ENCODE data around the gene CHRNA10. TPM values are rescaled to one million over a fixed set of nuclear protein-coding genes. Genes with fewer than 3 reads are reported as not detected.

CHRNA10 gene
- total and polyA plus RNA-seq, 4 donors = 0.71 to 2.9 (median 1.6) TPM

DNA sequence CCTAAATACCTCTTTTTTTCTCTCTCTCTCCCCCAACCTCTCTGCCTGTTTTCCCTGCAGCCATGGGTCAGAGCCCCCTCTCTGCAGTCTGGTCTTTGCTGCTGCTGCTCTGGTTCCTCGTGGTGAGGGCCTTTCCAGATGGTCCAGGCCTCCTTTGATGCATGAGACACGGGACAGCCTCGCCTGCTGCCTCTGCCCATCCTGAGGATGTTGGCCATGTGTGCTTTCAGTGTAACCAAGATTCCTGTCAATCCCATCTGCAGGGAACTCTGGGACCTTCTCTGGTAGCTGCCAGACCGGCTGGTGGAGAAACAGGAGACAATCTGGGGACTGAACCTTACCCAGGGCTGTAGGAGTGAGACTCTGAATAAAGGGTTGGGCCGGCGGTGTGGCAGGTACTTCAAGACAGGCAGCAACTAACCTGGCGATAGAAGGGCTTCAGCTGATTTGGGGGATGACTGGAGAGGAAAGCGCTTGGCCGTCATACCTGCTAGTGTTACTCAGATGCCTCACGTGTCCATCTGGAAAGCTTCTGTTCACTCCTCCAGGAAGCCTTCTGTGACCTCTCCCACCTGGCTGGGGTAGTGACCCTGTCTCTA lies 7.1 kb downstream of the CHRNA10 start:
- H3K36me3 ChIP-seq (ENCODE audit: control insufficient read depth in 4 of 4, insufficient read depth in 4 of 4, low read length in 4 of 4) = peaks cover 2 to 34% (median 10%) of the 10 kb centered on the region in 4 donors
- TF ChIP-seq, protein P1, sequence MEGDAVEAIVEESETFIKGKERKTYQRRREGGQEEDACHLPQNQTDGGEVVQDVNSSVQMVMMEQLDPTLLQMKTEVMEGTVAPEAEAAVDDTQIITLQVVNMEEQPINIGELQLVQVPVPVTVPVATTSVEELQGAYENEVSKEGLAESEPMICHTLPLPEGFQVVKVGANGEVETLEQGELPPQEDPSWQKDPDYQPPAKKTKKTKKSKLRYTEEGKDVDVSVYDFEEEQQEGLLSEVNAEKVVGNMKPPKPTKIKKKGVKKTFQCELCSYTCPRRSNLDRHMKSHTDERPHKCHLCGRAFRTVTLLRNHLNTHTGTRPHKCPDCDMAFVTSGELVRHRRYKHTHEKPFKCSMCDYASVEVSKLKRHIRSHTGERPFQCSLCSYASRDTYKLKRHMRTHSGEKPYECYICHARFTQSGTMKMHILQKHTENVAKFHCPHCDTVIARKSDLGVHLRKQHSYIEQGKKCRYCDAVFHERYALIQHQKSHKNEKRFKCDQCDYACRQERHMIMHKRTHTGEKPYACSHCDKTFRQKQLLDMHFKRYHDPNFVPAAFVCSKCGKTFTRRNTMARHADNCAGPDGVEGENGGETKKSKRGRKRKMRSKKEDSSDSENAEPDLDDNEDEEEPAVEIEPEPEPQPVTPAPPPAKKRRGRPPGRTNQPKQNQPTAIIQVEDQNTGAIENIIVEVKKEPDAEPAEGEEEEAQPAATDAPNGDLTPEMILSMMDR (IDR thresholded peaks at IDR 0.05; ENCODE audit: control extremely low read depth, extremely low read depth) = no peak
- 92 to 93% methylated on average over 10 of the region's 10 CpGs for WGBS, 2 donors
- no peak overlapping the region for H3K4me3 ChIP-seq
- no peak for ATAC-seq (ENCODE audit: insufficient read depth, low FRiP score)
- no peaks in the 10 kb centered on the region for H3K27me3 ChIP-seq (ENCODE audit: control insufficient read depth in 3 of 3, insufficient read depth in 3 of 3, low read length in 2 of 3)
- no peaks in the 10 kb centered on the region for H3K9me3 ChIP-seq (ENCODE audit: control insufficient read depth in 4 of 4, insufficient read depth in 3 of 4, low read length in 3 of 4)
- DNase-seq = no peak
- no peak overlapping the region for H3K9ac ChIP-seq (ENCODE audit: insufficient read depth in 1 of 2, low read length in 2 of 2)
- no peak overlapping the region for H3K27ac ChIP-seq (ENCODE audit: low read depth in 1 of 2, low read length in 1 of 2)
- H3K4me1 ChIP-seq (ENCODE audit: control insufficient read depth in 5 of 5, insufficient read depth in 5 of 5, low read length in 5 of 5) = no peaks in the 10 kb centered on the region

DNA sequence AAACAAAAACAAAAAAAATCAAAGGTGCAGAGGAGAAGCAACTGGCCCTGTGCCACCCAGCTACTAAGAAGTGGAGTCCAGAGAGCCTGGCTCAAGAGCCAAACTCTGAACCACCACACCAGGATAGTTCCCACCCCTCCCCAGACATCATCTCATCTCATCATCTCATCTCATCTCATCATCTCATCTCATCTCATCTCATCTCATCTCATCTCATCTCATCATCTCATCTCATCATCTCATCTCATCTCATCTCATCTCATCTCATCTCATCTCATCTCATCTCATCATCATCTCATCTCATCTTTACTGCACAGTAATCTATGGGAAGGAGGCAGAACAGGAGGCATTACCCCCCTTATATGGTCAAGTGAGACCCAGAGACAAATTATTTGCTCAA lies 8.3 kb downstream of the CHRNA10 start:
- TF ChIP-seq, protein P1 (IDR thresholded peaks at IDR 0.05; ENCODE audit: control extremely low read depth, extremely low read depth) = no peak
- no peak for ATAC-seq (ENCODE audit: insufficient read depth, low FRiP score)

GRCh38 chr11:3660960-3661359 lies 10.2 kb downstream of the CHRNA10 start:
- ATAC-seq (ENCODE audit: insufficient read depth, low FRiP score) (no peak), DNase-seq (no peak)
- WGBS, 2 donors = 92 to 96% methylated on average over 2 of the region's 2 CpGs
- TF ChIP-seq, protein P1 (IDR thresholded peaks at IDR 0.05; ENCODE audit: control extremely low read depth, extremely low read depth) = no peak
- H3K27ac ChIP-seq (ENCODE audit: low read depth in 1 of 2, low read length in 1 of 2) = no peak overlapping the region
- no peak overlapping the region for H3K9ac ChIP-seq (ENCODE audit: insufficient read depth in 1 of 2, low read length in 2 of 2)
- H3K27me3 ChIP-seq (ENCODE audit: control insufficient read depth in 3 of 3, insufficient read depth in 3 of 3, low read length in 2 of 3) = no peaks in the 10 kb centered on the region
- H3K4me1 ChIP-seq (ENCODE audit: control insufficient read depth in 5 of 5, insufficient read depth in 5 of 5, low read length in 5 of 5) = no peaks in the 10 kb centered on the region
- no peak overlapping the region for H3K4me3 ChIP-seq
- H3K36me3 ChIP-seq (ENCODE audit: control insufficient read depth in 4 of 4, insufficient read depth in 4 of 4, low read length in 4 of 4) = peaks cover 0 to 11% (median 5%) of the 10 kb centered on the region in 4 donors
- no peaks in the 10 kb centered on the region for H3K9me3 ChIP-seq (ENCODE audit: control insufficient read depth in 4 of 4, insufficient read depth in 3 of 4, low read length in 3 of 4)

More for the DNA sequence above, 8.3 kb downstream of the CHRNA10 start:
- Histone ChIP-seq H3K9ac (ENCODE audit: insufficient read depth in 1 of 2, low read length in 2 of 2) (no peak overlapping the region), H3K4me1 (ENCODE audit: control insufficient read depth in 5 of 5, insufficient read depth in 5 of 5, low read length in 5 of 5) (no peaks in the 10 kb centered on the region), H3K4me3 (no peak overlapping the region), H3K27ac (ENCODE audit: low read depth in 1 of 2, low read length in 1 of 2) (no peak overlapping the region), H3K27me3 (ENCODE audit: control insufficient read depth in 3 of 3, insufficient read depth in 3 of 3, low read length in 2 of 3) (no peaks in the 10 kb centered on the region), H3K36me3 (ENCODE audit: control insufficient read depth in 4 of 4, insufficient read depth in 4 of 4, low read length in 4 of 4) (peaks cover 0 to 26% (median 7%) of the 10 kb centered on the region in 4 donors), H3K9me3 (ENCODE audit: control insufficient read depth in 4 of 4, insufficient read depth in 3 of 4, low read length in 3 of 4) (no peaks in the 10 kb centered on the region)
- DNase-seq = no peak
